GM12874 (cell line): ENCODE measurements around the gene RLF.

Source experiments
- CTCF ChIP-seq: IDR thresholded peaks from 2 replicates; pipeline ENCODE4 v1.5.1; 2011; ENCODE audit warnings: low read depth, mild to moderate bottlenecking, control low read depth, low read length, moderate library complexity; ENCODE audit not compliant: insufficient read depth

RLF gene

DNA sequence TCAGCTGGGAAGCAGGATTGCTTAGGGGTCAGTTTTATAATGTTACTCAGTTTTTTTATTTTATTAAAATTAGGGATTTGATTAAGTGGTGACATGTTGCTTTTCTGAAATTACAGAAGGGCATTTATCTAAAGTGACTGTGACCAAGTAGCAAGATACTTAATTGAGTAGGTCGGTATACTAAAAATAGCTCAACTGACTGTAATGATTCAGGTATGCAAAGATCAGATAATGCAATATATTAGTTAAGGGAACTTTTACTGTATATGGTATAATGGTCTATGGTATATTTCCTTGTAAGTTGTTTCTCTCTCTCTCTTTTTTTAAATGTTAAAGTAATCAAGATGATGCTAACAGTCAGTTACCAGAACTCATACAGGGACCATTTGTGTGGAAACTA is 26.2 kb downstream of the RLF start:
- TF ChIP-seq CTCF, result no peak

DNA sequence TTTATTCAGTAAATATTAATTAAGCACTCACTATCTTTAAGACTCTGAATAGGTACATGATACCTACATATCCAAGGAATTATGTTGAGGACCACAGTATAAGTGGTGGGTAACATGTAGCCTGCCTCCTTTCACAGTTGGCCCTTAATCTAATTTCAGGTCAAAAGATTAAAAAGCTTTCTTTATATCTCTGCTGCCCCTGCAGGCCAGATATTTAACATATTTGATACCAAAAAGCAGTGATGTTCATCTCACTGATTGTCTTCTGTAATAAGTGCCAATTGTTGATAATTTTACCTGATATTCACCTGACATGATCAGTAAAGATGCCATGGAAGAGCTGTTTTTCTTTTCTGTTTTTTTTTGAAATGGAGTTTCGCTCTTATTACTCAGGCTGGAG is 36.5 kb downstream of the RLF start:
- TF ChIP-seq CTCF, result no peak

DNA sequence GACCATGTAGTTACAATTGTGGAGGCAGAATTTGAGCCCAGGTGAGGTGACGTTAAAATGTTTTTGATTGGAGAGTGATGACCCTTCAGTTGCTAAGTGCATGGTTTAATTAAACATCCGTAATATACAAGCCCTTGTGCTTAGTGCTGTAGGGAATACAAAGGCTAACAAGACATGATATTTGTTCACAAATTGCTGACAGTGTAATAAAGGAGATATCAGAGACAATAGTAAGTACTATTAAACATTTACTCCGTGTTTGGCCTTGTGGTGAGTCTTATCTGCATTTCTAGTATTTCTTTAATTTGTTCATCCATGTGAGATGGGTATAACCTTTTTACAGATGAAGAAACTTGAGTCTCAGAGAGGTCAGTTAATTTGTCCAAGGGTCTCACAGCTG is 37.9 kb downstream of the RLF start:
- TF ChIP-seq CTCF, result no peak

- no peak for TF ChIP-seq CTCF
Measured at GRCh38 chr1:40204856-40205255, 43.7 kb downstream of the RLF start.

- TF ChIP-seq CTCF, result no peak
Measured at GRCh38 chr1:40210511-40211204, 49.5 kb downstream of the RLF start.

DNA sequence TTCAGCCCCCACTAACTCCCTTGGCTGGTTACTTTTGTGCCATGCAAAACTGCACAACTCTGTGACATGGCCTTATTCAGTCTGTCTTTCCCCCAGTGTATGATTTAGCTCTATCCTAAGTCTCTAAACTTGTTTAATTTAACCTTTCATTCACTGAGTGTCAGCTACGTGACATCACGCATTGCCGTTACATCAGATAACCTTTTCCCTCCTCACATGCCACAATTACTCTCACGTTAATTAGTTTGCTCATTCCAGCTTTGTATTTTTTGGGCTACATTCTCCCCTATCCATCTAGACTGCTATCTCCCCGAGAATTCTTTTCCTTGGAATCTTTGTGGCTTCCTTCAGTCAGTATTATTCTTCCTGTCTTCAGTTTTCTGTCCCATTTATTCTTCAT is 57.1 kb downstream of the RLF start:
- TF ChIP-seq CTCF, result no peak

- TF ChIP-seq CTCF, result no peak
Measured at GRCh38 chr1:40221977-40222772, 61.0 kb downstream of the RLF start.
